NCI-H526 treated with DMSO at 0.1 percent for 48 hours (cell line): ENCODE results near the gene TAF4.
"Not testable (repeated sequence)": the region's sequence is repeated elsewhere in the genome, so short reads cannot be mapped to it uniquely, and the experiment has no call there.

Source experiments
- DNase-seq: peaks from one replicate; lab custom pipeline; 2025; lab: John Stamatoyannopoulos, UW

Gene TAF4

DNA sequence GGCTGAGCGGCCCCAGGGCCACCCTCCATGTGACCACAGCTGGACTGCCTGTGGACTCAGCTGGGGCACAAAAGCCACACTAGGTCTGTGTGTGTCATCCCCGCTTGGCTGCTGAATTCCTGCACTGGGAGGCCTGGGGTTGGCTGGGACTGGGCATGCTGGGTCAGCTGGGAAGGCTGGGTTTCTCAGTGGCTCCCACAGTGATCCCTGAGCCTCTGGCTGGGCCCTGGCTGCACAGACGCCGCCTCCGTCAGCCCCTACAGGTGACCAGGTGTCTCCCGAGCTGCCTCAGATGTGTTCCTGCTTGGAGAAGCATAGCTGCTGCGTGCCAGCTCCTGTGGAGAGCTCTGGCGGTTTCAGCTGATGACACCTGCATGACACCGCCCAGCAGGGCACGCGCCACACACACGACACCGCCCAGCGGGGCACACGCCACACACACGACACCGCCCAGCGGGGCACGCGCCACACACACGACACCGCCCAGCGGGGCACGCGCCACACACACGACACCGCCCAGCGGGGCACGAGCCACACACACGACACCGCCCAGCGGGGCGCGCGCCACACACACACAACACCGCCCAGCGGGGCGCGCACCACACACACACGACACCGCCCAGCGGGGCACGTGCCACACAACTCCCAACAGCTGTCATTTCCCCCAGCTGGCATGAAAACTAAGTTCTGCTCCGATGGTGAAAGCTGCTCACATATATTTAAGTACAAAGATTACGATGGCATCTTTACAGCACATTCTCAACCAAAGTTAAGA, 88.8 kb downstream of the TAF4 start:
- DNase-seq, result no peak

GRCh38 chr20:61976263-61976643, 89.4 kb downstream of the TAF4 start:
- no peak for DNase-seq

DNA sequence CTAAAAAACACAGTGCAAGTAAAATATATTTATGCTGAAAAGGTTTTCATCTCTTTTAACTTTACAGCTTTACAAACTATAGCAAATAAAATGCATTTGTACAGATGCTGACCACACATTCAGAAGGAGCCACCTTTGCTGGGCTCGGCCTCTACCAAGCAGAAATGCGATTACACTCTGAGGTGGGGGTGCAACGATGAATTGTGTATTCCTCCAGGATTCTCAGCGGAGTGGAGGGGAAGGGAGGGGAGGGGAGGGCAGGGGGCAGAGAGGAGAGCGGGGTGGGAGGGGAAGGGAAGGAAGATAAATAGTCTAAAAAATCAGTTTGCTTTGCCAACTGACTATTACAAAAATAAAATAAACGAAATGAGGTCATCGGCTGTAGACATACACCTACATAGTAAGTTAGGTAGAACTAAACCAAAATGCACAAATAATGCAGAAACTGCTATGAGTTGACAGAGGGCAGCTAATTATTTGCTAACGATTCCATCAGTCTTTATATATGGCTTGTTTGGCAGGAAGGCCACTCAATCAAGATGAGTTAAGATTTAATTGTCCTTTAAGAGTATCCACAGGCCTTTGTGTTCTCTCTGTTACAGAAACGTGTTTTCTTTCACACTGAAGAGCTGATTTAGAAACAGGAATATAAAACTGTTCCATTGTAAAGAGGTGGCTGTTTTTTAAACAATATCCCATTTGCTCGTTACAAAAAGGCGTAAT, 90.1 kb downstream of the TAF4 start:
- no peak for DNase-seq

- no peak for DNase-seq
These were observed 91.4 kb downstream of the TAF4 start for GRCh38 chr20:61974357-61974665.

DNA sequence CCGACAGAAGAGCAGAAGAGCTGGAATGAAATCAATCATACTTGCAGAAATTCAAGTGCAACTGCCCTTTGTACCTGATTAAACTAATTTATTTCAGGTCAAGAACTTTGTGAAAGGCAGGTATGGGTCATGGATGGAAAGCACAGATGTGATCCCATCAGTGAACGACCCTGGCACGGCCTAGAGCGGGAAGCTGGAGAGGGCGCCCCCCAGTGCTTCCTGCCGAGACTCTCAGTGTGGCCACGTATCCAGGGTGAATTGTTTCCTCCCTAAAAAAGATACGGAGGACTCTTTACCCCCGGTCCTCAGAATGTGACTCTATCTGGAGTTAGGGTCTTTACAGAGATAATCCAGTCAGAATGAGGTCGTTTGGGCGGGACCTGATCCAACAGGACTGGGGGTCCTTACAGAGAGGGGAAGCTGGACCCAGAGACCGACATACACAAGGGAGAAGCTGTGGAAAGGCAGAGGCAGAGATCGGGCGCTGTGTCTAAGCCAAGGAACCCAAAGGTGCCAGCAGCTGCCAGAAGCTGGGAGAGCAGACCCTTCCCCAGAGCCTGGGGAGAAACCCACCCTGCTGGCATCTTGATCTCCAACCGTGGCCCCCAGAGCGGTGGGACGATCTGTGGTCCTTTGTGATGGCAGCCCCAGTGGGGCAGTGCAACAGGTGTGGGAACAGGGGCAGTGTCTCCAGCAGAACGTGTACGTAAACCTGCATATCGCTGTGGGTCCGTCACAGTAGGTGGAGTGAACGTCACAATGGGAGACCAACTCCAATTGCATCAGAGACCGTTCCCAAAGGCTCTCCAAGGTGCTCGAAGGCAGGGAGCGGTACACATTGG, 91.9 kb downstream of the TAF4 start:
- DNase-seq, result no peak

- no peak for DNase-seq
These were observed 92.8 kb downstream of the TAF4 start for GRCh38 chr20:61972636-61973508.

DNA sequence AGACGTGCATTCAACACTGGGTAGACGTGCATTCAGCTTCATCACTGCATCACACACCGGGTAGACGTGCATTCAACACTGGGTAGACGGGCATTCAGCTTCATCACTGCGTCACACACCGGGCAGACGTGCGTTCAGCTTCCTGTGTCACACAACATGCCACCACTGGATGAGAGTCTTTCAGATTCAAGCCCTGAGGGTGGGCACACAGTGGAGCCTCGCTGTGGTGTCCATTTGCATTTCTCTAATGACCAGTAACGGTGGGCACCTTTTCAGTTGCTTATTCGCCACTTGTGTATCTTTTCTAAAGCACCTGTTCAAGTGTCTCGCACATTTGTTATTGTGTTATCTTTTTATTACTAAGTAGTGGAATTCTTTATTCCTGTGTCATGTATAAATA, 94.1 kb downstream of the TAF4 start:
- DNase-seq, result not testable (repeated sequence)

GRCh38 chr20:61970357-61970756, 95.3 kb downstream of the TAF4 start:
- DNase-seq, result no peak

DNA sequence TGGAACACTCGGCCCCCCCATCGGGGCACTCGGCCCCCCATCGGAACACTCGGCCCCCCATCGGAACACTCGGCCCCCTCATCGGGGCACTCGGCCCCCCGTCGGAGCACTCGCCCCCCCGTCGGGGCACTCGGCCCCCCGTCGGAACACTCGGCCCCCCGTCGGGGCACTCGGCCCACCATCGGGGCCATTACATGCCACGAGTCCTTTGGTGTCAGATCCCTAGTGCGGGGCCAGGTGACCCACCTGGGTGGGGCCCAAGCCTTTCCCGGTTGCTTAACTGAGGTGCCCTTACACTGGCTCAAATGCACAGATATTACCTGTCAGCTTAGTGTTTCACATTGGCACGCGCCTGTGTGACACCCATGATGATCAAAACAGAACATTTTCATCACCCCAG, 95.9 kb downstream of the TAF4 start:
- no peak for DNase-seq

DNA sequence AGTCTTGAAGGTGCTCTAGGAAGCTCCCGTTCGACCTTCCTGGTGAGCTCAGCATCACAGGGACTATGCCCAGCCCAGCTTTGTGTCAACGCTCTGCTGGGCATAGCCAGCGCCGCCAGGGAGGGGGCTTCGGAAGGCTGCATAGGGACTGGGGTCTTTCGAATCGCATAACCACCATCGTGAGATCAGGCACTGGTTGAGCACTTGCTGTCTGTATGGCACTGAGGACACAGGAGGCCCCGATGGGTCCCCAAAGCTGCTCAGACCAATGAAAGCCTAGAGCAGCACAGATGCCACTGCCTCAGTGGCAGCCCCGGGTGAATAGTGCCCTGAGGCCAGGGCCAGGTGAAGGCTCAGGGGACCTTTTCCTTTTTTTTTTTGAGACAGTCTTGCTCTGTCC, 96.7 kb downstream of the TAF4 start:
- no peak for DNase-seq

GRCh38 chr20:61968036-61968810, 97.5 kb downstream of the TAF4 start:
- no peak for DNase-seq

- no peak for DNase-seq
These were observed 98.4 kb downstream of the TAF4 start for GRCh38 chr20:61967300-61967699.

GRCh38 chr20:61966492-61967244, 99.0 kb downstream of the TAF4 start:
- DNase-seq, result no peak

DNA sequence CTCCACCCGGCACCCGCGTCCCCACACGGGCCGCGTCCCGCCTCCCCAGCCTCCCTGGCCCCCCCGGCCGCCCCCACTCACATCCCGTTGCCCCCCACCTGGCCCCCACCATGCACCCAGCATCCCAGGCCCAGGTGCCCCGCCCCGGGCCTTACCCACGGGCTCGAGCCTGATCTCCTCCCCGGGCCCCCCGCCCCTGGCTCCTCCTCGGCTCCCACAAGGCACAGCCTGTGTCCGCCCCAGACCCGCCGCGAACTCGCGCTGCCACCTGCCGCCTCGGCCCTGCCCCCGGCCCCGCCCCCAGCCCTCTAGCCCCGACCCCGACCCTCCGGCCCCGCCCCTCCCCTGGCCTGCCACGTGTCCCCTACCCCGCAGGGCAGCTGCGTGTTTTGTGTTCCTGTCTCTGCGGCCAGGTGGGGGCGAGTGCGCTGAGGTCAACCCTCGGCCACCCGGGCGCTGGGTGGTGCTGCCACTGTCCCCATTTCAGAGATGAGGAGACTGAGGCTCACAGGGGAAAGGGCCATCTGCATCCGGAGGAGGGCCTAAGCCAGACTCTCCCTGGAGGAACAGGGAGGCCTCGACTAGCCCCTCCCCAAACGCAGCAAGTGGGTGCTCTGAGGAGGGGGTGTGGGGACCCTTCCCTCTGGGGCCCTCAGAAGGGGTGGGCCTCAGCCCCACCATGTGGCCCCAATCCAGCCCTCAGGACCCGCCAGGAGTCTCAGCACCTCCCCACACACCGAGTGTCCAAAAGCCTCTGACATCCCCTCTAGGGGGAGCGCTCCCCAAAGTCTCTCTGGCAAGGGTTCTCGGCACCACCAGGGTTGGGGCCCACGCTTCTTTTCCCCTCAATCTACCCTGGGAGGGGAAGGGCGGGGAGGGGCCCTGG, 99.8 kb downstream of the TAF4 start:
- no peak for DNase-seq

- no peak for DNase-seq
These were observed 100.7 kb downstream of the TAF4 start for GRCh38 chr20:61964675-61965605.

- DNase-seq, result no peak
These were observed 101.6 kb downstream of the TAF4 start for GRCh38 chr20:61963885-61964674.

GRCh38 chr20:61963149-61963548, 102.5 kb downstream of the TAF4 start:
- no peak for DNase-seq
